Muscle layer of colon (tissue), 2 donors: Measurements from ENCODE around the gene JCHAIN.

Experiments used
- H3K27ac ChIP-seq: one replicate; pipeline ENCODE4 v1.7.0; 2013; ENCODE audit warnings: low read depth, mild to moderate bottlenecking, low read length, moderate library complexity
- H3K27me3 ChIP-seq, 2 donors: one replicate each; pipeline ENCODE4 v1.7.0; 2013; ENCODE audit warnings: low read length in 2 of 2, mild to moderate bottlenecking in 2 of 2; ENCODE audit not compliant: insufficient read depth in 2 of 2, control insufficient read depth in 1 of 2
- H3K36me3 ChIP-seq: one replicate; pipeline ENCODE4 v1.7.0; 2013; ENCODE audit warnings: mild to moderate bottlenecking, low read length; ENCODE audit not compliant: insufficient read depth
- H3K4me1 ChIP-seq: one replicate; pipeline ENCODE4 v1.7.0; 2013; ENCODE audit warnings: mild to moderate bottlenecking, low read length; ENCODE audit not compliant: insufficient read depth
- H3K4me3 ChIP-seq, 2 donors: one replicate each; pipeline ENCODE4 v1.7.0; 2013; ENCODE audit warnings: low read length in 2 of 2, low read depth in 1 of 2, mild to moderate bottlenecking in 1 of 2, moderate library complexity in 1 of 2
- H3K9ac ChIP-seq: one replicate; pipeline ENCODE4 v1.7.0; 2013; ENCODE audit warnings: low read length
- H3K9me3 ChIP-seq: one replicate; pipeline ENCODE4 v1.7.0; 2013; ENCODE audit warnings: mild to moderate bottlenecking, low read length
- donor health status: abdominal sarcoma.
- donor health status: Adenocarcinoma of cecum.

Gene JCHAIN

DNA sequence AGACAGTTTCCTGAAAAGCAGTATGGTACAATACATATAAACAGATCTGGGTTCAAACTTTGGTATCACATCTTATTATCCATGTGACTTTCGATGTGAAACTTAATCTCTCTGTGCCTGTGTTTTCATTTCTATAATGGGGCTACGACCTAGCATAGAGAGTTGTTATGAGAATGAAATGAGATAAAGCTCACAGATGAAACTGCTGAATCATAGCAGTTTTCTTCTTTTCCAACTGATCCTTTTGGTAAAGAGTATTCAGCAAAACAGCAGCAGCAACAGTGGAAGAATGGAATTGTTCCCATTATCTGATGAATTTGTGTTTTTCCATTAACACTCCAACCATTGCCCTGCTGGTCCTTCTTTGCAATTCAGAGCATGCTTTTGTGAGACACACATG, 58.0 kb downstream of the JCHAIN start:
- no peak overlapping the region for H3K27ac ChIP-seq
- no peaks in the 10 kb centered on the region for H3K36me3 ChIP-seq
- no peak overlapping the region for H3K4me3 ChIP-seq
- no peaks in the 10 kb centered on the region for H3K9me3 ChIP-seq
- no peak overlapping the region for H3K9ac ChIP-seq
- no peaks in the 10 kb centered on the region for H3K4me1 ChIP-seq
- H3K27me3 ChIP-seq: no peaks in the 10 kb centered on the region

DNA sequence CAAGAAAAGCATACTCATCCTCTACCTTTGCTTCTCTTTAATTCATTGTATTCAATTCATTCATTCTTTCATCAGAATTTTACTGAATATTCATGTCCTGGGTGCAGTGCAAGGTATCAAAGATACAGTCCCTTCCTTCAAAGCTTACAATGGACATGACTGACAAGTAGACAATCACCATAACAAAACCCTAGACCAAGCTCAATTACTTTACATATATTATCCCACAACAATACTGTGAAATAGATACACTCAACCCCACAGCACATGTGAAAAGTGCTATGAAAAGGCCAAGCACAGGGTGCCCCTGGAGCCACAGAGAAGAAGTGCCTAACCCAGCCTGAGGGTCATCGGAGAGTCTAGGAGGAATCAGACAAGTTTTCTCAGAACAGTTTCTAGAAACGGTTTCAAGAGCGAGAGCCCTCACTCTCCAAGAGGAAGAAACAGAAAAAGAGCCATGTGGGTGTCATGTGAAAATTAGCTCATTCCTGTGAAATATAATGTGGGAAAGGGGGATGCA, 58.9 kb downstream of the JCHAIN start:
- Histone ChIP-seq H3K9ac (no peak overlapping the region), H3K4me1 (no peaks in the 10 kb centered on the region), H3K27me3 (no peaks in the 10 kb centered on the region), H3K9me3 (no peaks in the 10 kb centered on the region), H3K36me3 (no peaks in the 10 kb centered on the region), H3K27ac (no peak overlapping the region), H3K4me3 (no peak overlapping the region)

DNA sequence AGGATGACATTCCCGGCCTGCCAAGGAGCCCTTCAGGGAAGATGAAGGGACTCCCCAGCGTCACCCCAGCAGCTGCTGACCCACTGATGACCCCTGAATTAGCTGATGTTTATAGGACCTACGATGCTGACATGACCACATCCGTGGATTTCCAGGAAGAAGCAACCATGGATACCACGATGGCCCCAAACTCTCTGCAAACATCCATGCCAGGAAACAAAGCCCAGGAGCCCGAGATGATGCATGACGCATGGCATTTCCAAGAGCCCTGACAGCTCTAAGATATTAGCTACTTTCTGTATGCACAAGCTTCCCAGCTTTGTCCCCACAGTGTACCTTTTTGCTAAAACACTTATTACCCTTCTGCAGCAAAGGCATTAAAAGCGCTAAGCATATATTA, 59.8 kb downstream of the JCHAIN start:
- H3K4me1 ChIP-seq: no peaks in the 10 kb centered on the region

More for the DNA sequence above, 59.8 kb downstream of the JCHAIN start:
- Histone ChIP-seq H3K9ac (no peak overlapping the region), H3K27ac (no peak overlapping the region), H3K36me3 (no peaks in the 10 kb centered on the region), H3K4me3 (no peak overlapping the region), H3K27me3 (no peaks in the 10 kb centered on the region), H3K9me3 (no peaks in the 10 kb centered on the region)
